Urothelium cell line (cell line): ENCODE data around the gene FBXO4.
"Not testable (repeated sequence)": the region's sequence is repeated elsewhere in the genome, so short reads cannot be mapped to it uniquely, and the experiment has no call there.

Experiments used
- DNase-seq: peaks from one replicate; pipeline ENCODE4 v3.0.0; 2011; ENCODE audit warnings: low spot score, mixed read lengths
- FAIRE-seq: peaks from 2 replicates; lab custom pipeline; 2011; peaks lifted over from hg19 to GRCh38; lab: Jason Lieb, UNC

Gene FBXO4

GRCh38 chr5:41980396-41980795 is 55.3 kb downstream of the FBXO4 start:
- DNase-seq (no peak), FAIRE-seq (no peak)

GRCh38 chr5:41980870-41981269 is 55.8 kb downstream of the FBXO4 start:
- DNase-seq: no peak
- FAIRE-seq: no peak

- not testable (repeated sequence) for FAIRE-seq, DNase-seq
These were observed 57.8 kb downstream of the FBXO4 start for GRCh38 chr5:41982858-41983257.

GRCh38 chr5:41983284-41983683 is 58.2 kb downstream of the FBXO4 start:
- no peak for FAIRE-seq
- no peak for DNase-seq

GRCh38 chr5:41985945-41986695 is 61.0 kb downstream of the FBXO4 start:
- DNase-seq (no peak), FAIRE-seq (no peak)
